Activated CD8-positive, alpha-beta memory T cell treated with anti-CD3 and anti-CD28 coated beads, Interleukin-2, amount 10 ng/mL, durations not matched to agents 7 days and 5 days (primary cell): ENCODE results near the gene TNFSF13. TPM values are rescaled to one million over a fixed set of nuclear protein-coding genes. Genes with fewer than 3 reads are reported as not detected.

Experiments used
- ATAC-seq: fragments of 150-1000 bp; cut with Tn5 transposase; one replicate; pipeline ENCODE4 v1.10.0; 2021; ENCODE audit warnings: moderate library complexity
- CTCF ChIA-PET: fragments of 350-600 bp; sonication (Branson Sonifier 250); formaldehyde crosslinking; loops from one replicate; lab custom pipeline; 2021; ENCODE audit warnings: antibody characterized with exemption; lab: Charles Lee
- DNase-seq: peaks from one replicate; pipeline ENCODE4 v3.0.0-alpha.2; 2020
- H3K27ac Mint-ChIP-seq: one replicate; pipeline ENCODE4 v1.8.0; 2021; ENCODE audit warnings: mild to moderate bottlenecking, mixed read lengths
- H3K27me3 Mint-ChIP-seq: one replicate; pipeline ENCODE4 v1.8.0; 2021; ENCODE audit warnings: mixed read lengths
- H3K36me3 Mint-ChIP-seq: one replicate; pipeline ENCODE4 v1.8.0; 2021; ENCODE audit warnings: mild to moderate bottlenecking, mixed read lengths
- H3K4me1 Mint-ChIP-seq: one replicate; pipeline ENCODE4 v1.8.0; 2021; ENCODE audit warnings: mixed read lengths
- H3K4me3 Mint-ChIP-seq: one replicate; pipeline ENCODE4 v1.8.0; 2021; ENCODE audit warnings: mild to moderate bottlenecking, moderate library complexity, mixed read lengths
- H3K9me3 Mint-ChIP-seq: one replicate; pipeline ENCODE4 v1.8.0; 2022; ENCODE audit warnings: low read depth, mixed read lengths
- total RNA-seq, 2 experiments: library from RNA; stranded (reverse); gene quantifications; one replicate each; pipeline ENCODE4 v1.2.3, GENCODE V29; 2021

TNFSF13 gene
- total RNA-seq, 2 experiments from 2014 or later = 2.2 to 2.5 TPM

DNA sequence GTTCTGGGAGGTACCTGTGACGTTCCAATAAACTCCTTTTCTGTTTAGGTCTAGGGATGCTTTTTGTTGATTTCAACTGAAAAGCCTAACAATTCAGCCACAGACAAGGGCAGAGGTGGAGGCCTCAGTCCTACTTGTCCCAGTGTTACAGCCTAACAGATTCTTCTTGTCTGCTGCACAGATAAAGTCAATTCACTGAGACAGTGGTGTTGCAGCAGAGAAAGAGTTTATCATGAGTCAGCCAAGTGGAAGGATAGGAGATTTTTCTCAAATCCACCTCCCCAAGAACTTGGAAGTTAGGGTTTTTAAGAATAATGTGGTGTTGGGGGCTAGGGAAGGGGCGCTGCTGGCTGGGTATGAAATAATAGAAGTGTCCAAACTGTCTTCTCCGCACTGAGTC is 20.5 kb upstream of the TNFSF13 start:
- no peak for DNase-seq
- peaks cover 7% of the 10 kb centered on the region for H3K9me3 Mint-ChIP-seq

DNA sequence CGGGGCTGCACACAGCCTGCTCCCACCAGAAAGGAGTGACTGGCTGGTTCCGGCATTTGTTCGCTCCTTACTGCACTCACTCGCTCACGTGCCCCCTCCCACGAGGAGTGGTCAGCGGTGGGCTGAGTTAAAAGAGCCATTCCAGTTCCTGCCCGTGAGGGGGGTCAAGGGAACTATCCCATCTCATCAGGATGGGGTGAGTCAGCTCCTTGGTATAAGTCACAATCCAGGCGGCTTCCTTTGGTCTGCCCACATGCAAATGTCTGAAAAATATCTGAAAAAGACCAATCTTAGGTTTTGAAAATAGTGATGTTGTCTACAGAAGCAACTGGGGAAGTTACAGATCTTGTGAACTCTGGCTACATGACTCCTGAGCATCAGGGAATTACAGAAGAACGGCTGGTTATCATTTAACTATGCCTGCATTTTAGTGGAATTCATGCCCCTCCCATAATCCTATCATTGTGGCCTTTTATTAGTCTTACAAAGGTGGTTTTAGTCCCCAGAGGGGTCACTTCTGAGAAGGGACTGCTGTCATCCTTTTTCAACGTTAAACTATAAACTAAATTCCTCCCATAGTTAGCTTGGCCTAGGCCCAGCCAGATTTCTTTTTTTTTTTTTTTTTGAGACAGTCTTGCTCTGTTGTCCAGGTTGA is 19.5 kb upstream of the TNFSF13 start:
- Mint-ChIP-seq H3K9me3 (peaks cover 7% of the 10 kb centered on the region), H3K4me1 (no peaks in the 10 kb centered on the region), H3K27ac (no peak overlapping the region), H3K4me3 (no peak overlapping the region), H3K36me3 (peaks cover 7% of the 10 kb centered on the region), H3K27me3 (peaks cover 4% of the 10 kb centered on the region)
- no peak for ATAC-seq
- no peak for DNase-seq
- CTCF ChIA-PET = interaction anchor here (1.1 to 1.8 kb wide), 3 partner anchors 13 to 26 kb away, joined by 3 to 6 read pairs (median 3); no protein-coding TSS in a partner anchor

More for the DNA sequence above, 20.5 kb upstream of the TNFSF13 start:
- H3K27ac Mint-ChIP-seq = no peak overlapping the region
- H3K4me1 Mint-ChIP-seq = no peaks in the 10 kb centered on the region
- H3K4me3 Mint-ChIP-seq = no peak overlapping the region
- CTCF ChIA-PET = interaction anchor here (1.0 kb wide), 1 partner anchor 51 kb away, joined by 3 read pairs; no protein-coding TSS in a partner anchor
- peaks cover 7% of the 10 kb centered on the region for H3K36me3 Mint-ChIP-seq
- no peaks in the 10 kb centered on the region for H3K27me3 Mint-ChIP-seq
- ATAC-seq = no peak

DNA sequence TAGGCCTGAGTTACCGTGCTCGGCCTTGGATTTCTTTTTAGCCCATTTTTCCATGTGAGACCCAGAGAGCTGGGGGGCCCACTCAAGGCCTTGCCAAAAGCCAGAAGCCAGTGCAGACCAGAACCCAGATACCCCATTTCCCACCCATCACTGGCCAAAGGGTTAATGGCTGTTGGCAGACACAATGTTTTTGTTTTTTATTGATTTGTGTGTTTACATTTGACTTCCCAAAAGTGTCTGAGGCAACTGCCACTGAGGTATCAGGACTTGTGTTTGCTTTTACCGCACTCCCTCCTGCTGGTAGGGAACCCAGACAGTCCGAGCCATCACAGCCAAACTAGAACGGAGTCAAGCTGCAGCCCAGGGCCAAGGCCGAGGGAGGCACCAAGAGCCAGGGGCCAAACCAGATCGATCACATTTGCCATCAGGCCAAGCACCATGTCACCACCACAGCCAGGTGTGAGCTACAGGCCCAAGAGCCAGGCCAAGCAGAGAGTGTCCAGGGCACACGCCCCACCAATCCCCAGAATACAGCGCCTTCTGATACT is 17.4 kb upstream of the TNFSF13 start:
- H3K4me1 Mint-ChIP-seq = no peaks in the 10 kb centered on the region

DNA sequence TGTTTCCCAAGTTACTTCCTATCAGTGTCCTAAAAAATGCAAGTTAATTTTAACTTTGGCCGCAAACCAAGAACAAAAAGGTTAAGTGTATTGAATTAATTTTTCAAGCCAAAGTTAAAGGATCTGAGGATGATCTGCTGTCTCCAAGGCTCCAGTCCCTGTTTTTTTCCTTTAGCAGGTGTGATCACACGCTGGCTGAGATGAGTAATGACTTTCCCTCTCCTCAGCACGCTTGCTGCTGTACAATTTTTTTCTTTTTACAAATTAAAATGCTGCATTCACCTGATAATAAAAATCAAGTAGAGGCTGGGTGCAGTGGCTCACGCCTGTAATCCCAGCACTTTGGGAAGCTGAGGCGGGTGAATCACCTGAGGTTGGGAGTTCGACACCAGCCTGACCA is 13.6 kb upstream of the TNFSF13 start:
- peaks cover 17% of the 10 kb centered on the region for H3K4me1 Mint-ChIP-seq
- no peaks in the 10 kb centered on the region for H3K9me3 Mint-ChIP-seq
- H3K4me3 Mint-ChIP-seq = no peak overlapping the region
- H3K36me3 Mint-ChIP-seq = peaks cover 3% of the 10 kb centered on the region
- CTCF ChIA-PET = interaction anchor here (0.8 kb wide), 1 partner anchor 16 kb away, joined by 4 read pairs; the partner anchor contains the start of gene SENP3
- ATAC-seq = no peak
- H3K27me3 Mint-ChIP-seq = peaks cover 4% of the 10 kb centered on the region
- no peak overlapping the region for H3K27ac Mint-ChIP-seq
- no peak for DNase-seq

More for the DNA sequence above, 17.4 kb upstream of the TNFSF13 start:
- Mint-ChIP-seq H3K9me3 (peaks cover 7% of the 10 kb centered on the region), H3K27ac (no peak overlapping the region), H3K27me3 (peaks cover 4% of the 10 kb centered on the region), H3K36me3 (peaks cover 7% of the 10 kb centered on the region), H3K4me3 (no peak overlapping the region)
- ATAC-seq (no peak), DNase-seq (no peak)
- CTCF ChIA-PET = interaction anchor here (0.6 to 1.8 kb wide), 5 partner anchors 17 to 49 kb away, joined by 3 to 6 read pairs (median 4); partner anchors contain the start of genes SENP3 and SOX15

DNA sequence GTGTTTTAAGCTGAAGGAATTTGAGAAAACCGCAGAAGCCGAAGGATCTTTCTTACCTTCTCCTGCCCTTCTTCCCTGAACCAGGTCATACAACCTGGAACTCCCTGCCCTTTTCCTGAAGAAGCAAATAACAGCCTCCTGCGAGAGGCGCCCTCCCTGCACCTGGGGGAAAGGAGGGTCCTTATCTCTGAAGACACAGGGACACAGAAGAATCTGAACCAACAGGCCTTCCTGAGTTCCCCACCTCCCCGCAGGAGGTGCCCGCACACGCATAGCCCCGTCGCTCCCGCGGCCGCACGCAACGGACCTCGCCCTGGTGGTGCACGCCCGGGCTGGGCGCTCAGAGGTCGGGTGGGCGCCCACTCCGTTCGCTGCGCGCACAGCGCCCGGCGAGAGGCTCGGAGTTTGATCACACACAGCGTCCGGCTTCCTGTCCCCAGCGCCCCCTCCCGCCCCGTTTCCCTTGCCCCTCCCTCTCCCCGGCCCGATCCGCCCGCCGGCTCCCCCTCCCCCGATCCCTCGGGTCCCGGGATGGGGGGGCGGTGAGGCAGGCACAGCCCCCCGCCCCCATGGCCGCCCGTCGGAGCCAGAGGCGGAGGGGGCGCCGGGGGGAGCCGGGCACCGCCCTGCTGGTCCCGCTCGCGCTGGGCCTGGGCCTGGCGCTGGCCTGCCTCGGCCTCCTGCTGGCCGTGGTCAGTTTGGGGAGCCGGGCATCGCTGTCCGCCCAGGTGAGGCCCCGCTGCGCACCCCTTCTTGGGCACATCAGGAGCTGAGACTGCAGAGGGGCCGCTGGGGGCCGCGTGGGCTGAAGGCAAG is 9.8 kb upstream of the TNFSF13 start, which contains the start of gene TNFSF12:
TNFSF12 (plus strand) TSS at position 474 of the 816 bp plus-strand sequence; CDS start at position 570, 96 bp downstream.
- CTCF ChIA-PET = interaction anchor here (1.0 to 5.1 kb wide), 4 partner anchors 10 to 112 kb away, joined by 4 to 39 read pairs (median 4); partner anchors contain the start of genes SENP3, SOX15 and TNFSF13
- Mint-ChIP-seq H3K27me3 (no peaks in the 10 kb centered on the region), H3K9me3 (no peaks in the 10 kb centered on the region), H3K4me1 (peaks cover 56% of the 10 kb centered on the region), H3K36me3 (peaks cover 19% of the 10 kb centered on the region), H3K4me3 (peak within 1 kb of the TSS; percentile 84), H3K27ac (peak within 1 kb of the TSS; percentile 86)
- peak; percentile 80 for ATAC-seq
- DNase-seq = peak; percentile 78

DNA sequence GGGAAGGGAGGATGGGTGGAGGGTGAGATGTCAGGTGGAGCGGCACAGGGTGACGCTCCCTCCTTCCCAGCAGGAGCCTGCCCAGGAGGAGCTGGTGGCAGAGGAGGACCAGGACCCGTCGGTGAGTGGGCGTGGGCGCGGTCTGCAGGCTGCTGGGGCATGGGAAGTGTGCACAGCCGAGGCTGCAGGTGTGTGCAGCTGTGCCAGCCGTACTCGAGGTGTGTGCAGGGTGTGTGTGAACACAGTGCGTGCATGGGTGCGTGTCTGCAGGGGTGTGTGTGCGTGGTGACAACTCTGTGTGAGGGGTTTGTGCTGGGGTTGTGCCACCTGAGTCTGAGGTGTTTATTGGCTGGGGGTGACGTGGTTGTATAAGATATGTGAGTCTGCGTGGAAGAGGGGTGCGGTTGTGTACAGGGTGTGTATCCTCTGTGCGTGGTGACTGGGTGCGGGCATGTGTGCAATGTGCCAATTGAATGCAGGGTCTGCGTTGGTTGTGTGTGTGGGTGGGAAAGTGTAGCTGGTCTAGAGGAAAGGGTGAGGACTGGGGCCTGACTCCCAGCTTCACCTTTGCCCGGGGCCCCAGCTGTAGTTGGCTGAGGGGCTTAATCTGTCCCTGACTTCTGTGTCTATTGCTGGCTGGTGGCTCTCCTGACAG is 9.0 kb upstream of the TNFSF13 start:
- no peaks in the 10 kb centered on the region for H3K27me3 Mint-ChIP-seq
- ATAC-seq (peak; percentile 50), DNase-seq (peak; percentile 59)
- H3K27ac Mint-ChIP-seq = peak overlapping the region; percentile 84
- peaks cover 22% of the 10 kb centered on the region for H3K36me3 Mint-ChIP-seq
- CTCF ChIA-PET = interaction anchor here (0.5 to 5.1 kb wide), 8 partner anchors 9 to 213 kb away, joined by 3 to 39 read pairs (median 4); partner anchors contain the start of genes ACAP1, SENP3, SOX15 and TNFSF13
- peak overlapping the region; percentile 84 for H3K4me3 Mint-ChIP-seq
- H3K4me1 Mint-ChIP-seq = peaks cover 59% of the 10 kb centered on the region
- no peaks in the 10 kb centered on the region for H3K9me3 Mint-ChIP-seq

DNA sequence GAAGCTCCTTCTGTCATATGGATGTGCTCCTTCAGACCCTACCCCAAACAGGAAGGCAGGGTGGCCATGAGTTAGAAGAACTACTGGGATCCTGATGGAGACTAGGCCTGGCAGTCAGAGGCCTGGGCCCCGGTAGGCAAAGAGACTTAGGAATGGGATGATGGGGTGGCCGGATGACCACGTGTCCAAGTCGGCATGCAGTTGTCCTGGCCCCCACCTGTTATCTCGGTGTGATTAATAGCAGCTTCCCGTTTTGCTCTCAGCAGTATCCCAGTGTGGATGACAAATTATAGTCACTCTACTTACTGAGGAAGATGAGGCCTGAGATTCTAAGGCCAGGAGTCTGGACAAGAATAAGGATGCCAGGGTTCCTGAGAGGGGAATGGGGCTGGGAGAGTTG is 8.2 kb upstream of the TNFSF13 start:
- no peak for ATAC-seq
- H3K27me3 Mint-ChIP-seq = no peaks in the 10 kb centered on the region
- CTCF ChIA-PET = interaction anchor here (0.5 to 5.1 kb wide), 7 partner anchors 8 to 214 kb away, joined by 3 to 39 read pairs (median 4); partner anchors contain the start of genes ACAP1, SENP3, SOX15 and TNFSF13
- H3K27ac Mint-ChIP-seq = peak overlapping the region; percentile 84
- peaks cover 63% of the 10 kb centered on the region for H3K4me1 Mint-ChIP-seq
- H3K36me3 Mint-ChIP-seq = peaks cover 22% of the 10 kb centered on the region
- DNase-seq = no peak
- peak overlapping the region; percentile 84 for H3K4me3 Mint-ChIP-seq
- H3K9me3 Mint-ChIP-seq = no peaks in the 10 kb centered on the region

DNA sequence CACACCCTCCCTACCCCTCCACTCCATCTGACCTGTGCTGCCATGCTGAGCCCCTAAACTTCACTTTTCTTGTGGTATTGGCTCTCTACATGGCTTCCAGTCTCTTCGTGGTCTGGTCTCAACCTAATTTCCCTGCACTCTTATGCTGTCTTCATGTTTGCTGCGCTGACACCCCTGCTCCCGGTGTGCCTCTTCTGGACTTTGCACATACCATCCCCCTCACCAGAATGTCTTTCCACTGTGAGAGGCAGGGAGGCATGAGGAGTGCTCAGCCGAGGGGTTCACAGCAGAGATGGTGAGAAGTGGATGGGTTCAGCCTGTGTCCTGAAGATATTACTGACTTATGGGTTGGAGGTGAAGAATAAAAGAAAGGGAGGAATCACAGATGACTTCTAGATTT is 7.2 kb upstream of the TNFSF13 start:
- Mint-ChIP-seq H3K36me3 (peaks cover 28% of the 10 kb centered on the region), H3K27ac (peak overlapping the region; percentile 25), H3K4me1 (peaks cover 68% of the 10 kb centered on the region), H3K4me3 (peak overlapping the region; percentile 23), H3K9me3 (no peaks in the 10 kb centered on the region), H3K27me3 (no peaks in the 10 kb centered on the region)
- ATAC-seq = no peak
- DNase-seq = no peak
- CTCF ChIA-PET = interaction anchor here (0.9 to 2.1 kb wide), 4 partner anchors 9 to 38 kb away, joined by 3 to 29 read pairs (median 4); partner anchors contain the start of genes MPDU1 and SENP3

DNA sequence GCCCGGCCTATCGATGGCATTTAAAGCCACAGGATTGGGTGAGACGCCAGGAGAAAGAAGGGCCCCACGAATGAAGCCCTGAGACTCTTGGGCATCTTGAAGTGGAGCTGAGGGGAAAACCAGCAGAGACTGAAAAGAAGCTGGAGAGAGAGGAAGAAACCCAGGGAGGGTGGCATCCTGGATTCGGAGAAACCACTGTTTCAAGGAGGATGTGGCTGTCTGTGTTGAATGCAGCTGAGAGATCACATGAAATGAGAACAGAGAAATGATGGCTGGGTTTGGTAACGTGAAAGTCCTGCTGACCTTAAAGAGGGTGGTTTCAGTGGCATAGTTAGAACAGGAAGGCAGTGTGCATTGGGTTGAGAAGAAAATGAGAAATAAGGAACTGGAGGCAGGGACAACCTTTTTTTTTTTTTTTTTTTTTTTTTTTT is 5.9 kb upstream of the TNFSF13 start:
- Mint-ChIP-seq H3K4me1 (peaks cover 66% of the 10 kb centered on the region), H3K36me3 (peaks cover 28% of the 10 kb centered on the region), H3K9me3 (no peaks in the 10 kb centered on the region), H3K27ac (peak overlapping the region; percentile 91), H3K27me3 (no peaks in the 10 kb centered on the region), H3K4me3 (peak overlapping the region; percentile 50)
- CTCF ChIA-PET = interaction anchor here (0.6 to 2.1 kb wide), 15 partner anchors 8 to 558 kb away, joined by 3 to 29 read pairs (median 4); partner anchors contain the start of genes MPDU1, SENP3 and TP53
- DNase-seq (peak; percentile 81), ATAC-seq (peak; percentile 58)

DNA sequence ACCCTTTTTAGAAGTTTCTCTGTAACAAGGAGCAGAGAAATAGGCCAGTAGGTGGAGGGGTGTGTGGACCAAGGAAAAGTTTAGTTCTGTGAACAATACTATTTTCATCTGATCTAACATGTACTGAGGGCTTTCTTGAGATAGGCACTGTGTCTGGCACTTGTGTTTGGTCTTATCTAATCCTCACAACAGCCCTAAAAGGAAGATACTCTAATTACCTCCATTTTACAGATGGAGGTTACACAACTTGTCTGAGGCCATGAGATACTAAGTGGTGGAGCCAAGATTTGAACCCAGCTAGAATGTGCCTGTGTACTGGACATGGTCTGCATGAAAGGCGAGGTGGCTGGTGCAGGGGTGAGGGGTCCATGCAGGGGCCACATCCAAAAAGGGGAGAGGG is 5.2 kb upstream of the TNFSF13 start:
- ATAC-seq = no peak
- peak overlapping the region; percentile 91 for H3K27ac Mint-ChIP-seq
- peaks cover 65% of the 10 kb centered on the region for H3K4me1 Mint-ChIP-seq
- H3K36me3 Mint-ChIP-seq = peaks cover 28% of the 10 kb centered on the region
- no peaks in the 10 kb centered on the region for H3K9me3 Mint-ChIP-seq
- no peak for DNase-seq
- no peaks in the 10 kb centered on the region for H3K27me3 Mint-ChIP-seq
- CTCF ChIA-PET = interaction anchor here (0.6 to 2.1 kb wide), 9 partner anchors 7 to 557 kb away, joined by 3 to 29 read pairs (median 4); partner anchors contain the start of genes SENP3, TP53 and WRAP53
- peak overlapping the region; percentile 50 for H3K4me3 Mint-ChIP-seq

DNA sequence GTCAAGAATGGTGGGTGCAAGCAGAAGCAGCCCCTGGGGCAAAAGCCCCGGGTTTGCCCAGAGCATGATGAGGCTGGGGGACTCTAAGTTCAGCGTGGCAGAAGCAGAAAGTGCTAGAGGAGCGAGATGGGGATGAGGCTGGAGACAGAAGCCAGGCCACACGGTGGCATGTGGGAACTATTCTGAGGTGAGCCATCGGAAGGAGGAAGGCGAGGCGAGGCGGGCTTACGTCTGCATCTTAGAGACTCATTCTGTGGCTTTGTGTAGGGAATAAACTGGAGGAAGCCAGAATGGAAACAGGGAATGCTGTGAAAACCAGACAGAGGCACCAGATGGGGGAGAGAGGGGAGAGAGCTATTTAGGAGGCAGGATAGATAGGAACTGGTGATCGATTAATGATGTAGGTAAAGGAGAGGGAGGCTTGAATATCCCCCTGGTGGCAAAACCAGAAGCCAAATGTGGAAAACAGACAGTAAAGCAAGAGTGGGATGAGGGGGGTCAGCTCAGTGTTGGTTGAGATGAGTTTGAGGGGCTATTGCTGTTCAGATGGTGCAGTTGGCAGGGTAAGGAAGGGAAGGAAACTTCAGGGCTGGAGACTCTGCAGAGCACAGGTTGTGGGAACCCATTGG is 3.1 kb upstream of the TNFSF13 start:
- H3K27ac Mint-ChIP-seq = peak overlapping the region; percentile 60
- ATAC-seq (no peak), DNase-seq (no peak)
- no peaks in the 10 kb centered on the region for H3K27me3 Mint-ChIP-seq
- CTCF ChIA-PET = interaction anchor here (1.6 to 1.8 kb wide), 2 partner anchors 28 to 34 kb away, joined by 3 to 4 read pairs; partner anchors contain the start of gene MPDU1
- H3K9me3 Mint-ChIP-seq = no peaks in the 10 kb centered on the region
- peaks cover 67% of the 10 kb centered on the region for H3K4me1 Mint-ChIP-seq
- peaks cover 25% of the 10 kb centered on the region for H3K36me3 Mint-ChIP-seq
- H3K4me3 Mint-ChIP-seq = no peak overlapping the region

DNA sequence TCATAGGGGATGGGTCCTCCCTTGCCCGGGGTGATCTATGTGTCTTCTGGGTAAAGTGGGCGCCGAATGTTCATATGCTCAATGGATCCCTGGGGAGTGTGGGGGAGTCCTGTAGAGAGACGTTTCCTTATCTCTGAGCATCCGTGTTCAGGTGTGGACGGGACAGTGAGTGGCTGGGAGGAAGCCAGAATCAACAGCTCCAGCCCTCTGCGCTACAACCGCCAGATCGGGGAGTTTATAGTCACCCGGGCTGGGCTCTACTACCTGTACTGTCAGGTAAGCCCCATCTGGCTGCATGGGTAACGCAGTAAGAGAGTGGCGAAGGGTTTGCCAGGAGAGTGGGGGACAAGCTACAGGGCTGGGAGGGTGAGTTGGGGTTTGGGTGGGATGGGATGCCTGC is 1.9 kb upstream of the TNFSF13 start:
- Mint-ChIP-seq H3K4me1 (peaks cover 64% of the 10 kb centered on the region), H3K27ac (no peak overlapping the region), H3K4me3 (no peak overlapping the region), H3K9me3 (no peaks in the 10 kb centered on the region), H3K36me3 (peaks cover 21% of the 10 kb centered on the region), H3K27me3 (no peaks in the 10 kb centered on the region)
- no peak for ATAC-seq
- CTCF ChIA-PET = interaction anchor here (1.8 to 5.4 kb wide), 2 partner anchors 33 to 41 kb away, joined by 4 to 172 read pairs; no protein-coding TSS in a partner anchor
- DNase-seq = no peak
